ENCODE measurements around the gene CPT1A.

DNA sequence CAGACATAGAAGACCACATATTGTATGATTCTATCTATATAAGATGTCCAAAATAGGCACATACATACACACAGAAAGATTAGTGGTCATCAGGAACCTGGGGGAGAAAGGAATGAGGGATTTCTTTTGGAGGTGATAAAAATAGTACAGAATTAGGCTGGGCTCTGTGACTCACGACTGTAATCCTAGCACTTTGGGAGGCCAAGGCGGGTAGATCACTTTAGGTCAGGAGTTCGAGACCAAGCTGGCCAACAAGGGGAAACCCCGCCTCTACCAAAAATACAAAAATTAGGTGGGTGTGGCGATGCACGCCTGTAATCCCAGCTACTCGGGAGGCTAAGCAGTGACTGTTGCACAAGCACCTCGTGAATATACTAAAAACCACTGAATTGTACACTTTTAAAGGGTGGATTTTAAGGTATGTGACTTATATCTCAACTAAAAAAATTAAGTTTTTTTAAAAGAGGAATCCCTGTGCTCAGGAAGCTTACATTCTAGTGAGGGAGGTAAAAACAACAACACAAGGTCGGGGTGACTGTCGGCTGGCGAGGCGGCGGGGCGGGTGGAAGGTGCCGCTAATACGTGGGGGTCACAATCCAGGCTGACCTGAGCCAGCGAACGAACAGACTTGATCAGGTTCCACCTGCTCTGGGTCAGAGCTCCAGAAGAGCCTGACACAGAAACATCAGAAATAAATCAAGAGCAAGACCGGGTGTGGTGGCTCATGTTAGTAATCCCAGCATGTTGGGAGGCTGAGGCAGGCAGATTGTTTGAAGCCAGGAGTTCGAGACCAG, 65.1 kb downstream of the CPT1A start:
- TF ChIP-seq, protein P1, sequence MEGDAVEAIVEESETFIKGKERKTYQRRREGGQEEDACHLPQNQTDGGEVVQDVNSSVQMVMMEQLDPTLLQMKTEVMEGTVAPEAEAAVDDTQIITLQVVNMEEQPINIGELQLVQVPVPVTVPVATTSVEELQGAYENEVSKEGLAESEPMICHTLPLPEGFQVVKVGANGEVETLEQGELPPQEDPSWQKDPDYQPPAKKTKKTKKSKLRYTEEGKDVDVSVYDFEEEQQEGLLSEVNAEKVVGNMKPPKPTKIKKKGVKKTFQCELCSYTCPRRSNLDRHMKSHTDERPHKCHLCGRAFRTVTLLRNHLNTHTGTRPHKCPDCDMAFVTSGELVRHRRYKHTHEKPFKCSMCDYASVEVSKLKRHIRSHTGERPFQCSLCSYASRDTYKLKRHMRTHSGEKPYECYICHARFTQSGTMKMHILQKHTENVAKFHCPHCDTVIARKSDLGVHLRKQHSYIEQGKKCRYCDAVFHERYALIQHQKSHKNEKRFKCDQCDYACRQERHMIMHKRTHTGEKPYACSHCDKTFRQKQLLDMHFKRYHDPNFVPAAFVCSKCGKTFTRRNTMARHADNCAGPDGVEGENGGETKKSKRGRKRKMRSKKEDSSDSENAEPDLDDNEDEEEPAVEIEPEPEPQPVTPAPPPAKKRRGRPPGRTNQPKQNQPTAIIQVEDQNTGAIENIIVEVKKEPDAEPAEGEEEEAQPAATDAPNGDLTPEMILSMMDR (IDR thresholded peaks at IDR 0.05; ENCODE audit: low read length), result no peak
- TF ChIP-seq EZH2 (IDR thresholded peaks at IDR 0.05; ENCODE audit: borderline replicate concordance, low read length), result no peak
